Osteocyte (in vitro differentiated cells): ENCODE results near the gene ABT1. TPM values are rescaled to one million over a fixed set of nuclear protein-coding genes. Genes with fewer than 3 reads are reported as not detected.

ENCODE experiments used
- DNase-seq: peaks from one replicate; pipeline ENCODE4 v3.0.0; 2021; ENCODE audit warnings: mixed read lengths; ENCODE audit not compliant: unreplicated experiment; ENCODE audit errors: extremely low spot score
- H3K27ac Mint-ChIP-seq: one replicate; pipeline ENCODE4 v1.8.0; 2021; ENCODE audit warnings: mild to moderate bottlenecking, mixed read lengths; ENCODE audit not compliant: unreplicated experiment
- H3K27me3 Mint-ChIP-seq: one replicate; pipeline ENCODE4 v1.8.0; 2021; ENCODE audit warnings: mixed read lengths; ENCODE audit not compliant: unreplicated experiment
- H3K36me3 Mint-ChIP-seq: one replicate; pipeline ENCODE4 v1.8.0; 2021; ENCODE audit warnings: mixed read lengths; ENCODE audit not compliant: unreplicated experiment
- H3K4me1 Mint-ChIP-seq: one replicate; pipeline ENCODE4 v1.8.0; 2021; ENCODE audit warnings: mixed read lengths; ENCODE audit not compliant: unreplicated experiment
- H3K4me3 Mint-ChIP-seq: one replicate; pipeline ENCODE4 v1.8.0; 2021; ENCODE audit warnings: mild to moderate bottlenecking, moderate library complexity, mixed read lengths; ENCODE audit not compliant: unreplicated experiment
- H3K9me3 Mint-ChIP-seq: one replicate; pipeline ENCODE4 v1.8.0; 2021; ENCODE audit warnings: mixed read lengths; ENCODE audit not compliant: unreplicated experiment
- CTCF ChIP-seq: fragments of 200-600 bp; sonication (generic); IDR thresholded peaks from 2 replicates; pipeline ENCODE4 v1.5.0; 2021; ENCODE audit warnings: antibody characterized with exemption, mild to moderate bottlenecking, moderate library complexity
- total RNA-seq: library from RNA; stranded (reverse); gene quantifications from 2 replicates; pipeline ENCODE4 v1.2.1, GENCODE V29; 2021

Gene ABT1
- total RNA-seq, 1 donor from 2014 or later = 13.9 TPM

GRCh38 chr6:26623339-26623859 is 26.6 kb downstream of the ABT1 start:
- no peak for DNase-seq
- Mint-ChIP-seq H3K4me1 (no peaks in the 10 kb centered on the region), H3K36me3 (no peaks in the 10 kb centered on the region), H3K27ac (no peak overlapping the region), H3K4me3 (no peak overlapping the region), H3K27me3 (peaks cover 14% of the 10 kb centered on the region), H3K9me3 (no peaks in the 10 kb centered on the region)
- no peak for TF ChIP-seq CTCF

- Mint-ChIP-seq H3K4me3 (no peak overlapping the region), H3K27ac (no peak overlapping the region), H3K9me3 (no peaks in the 10 kb centered on the region), H3K4me1 (no peaks in the 10 kb centered on the region), H3K36me3 (no peaks in the 10 kb centered on the region), H3K27me3 (peaks cover 12% of the 10 kb centered on the region)
- TF ChIP-seq CTCF = no peak
- no peak for DNase-seq
Measured at GRCh38 chr6:26624557-26624956, 27.8 kb downstream of the ABT1 start.

GRCh38 chr6:26627843-26628242 is 31.1 kb downstream of the ABT1 start:
- peaks cover 4% of the 10 kb centered on the region for H3K36me3 Mint-ChIP-seq
- H3K27ac Mint-ChIP-seq = no peak overlapping the region
- peaks cover under 1% of the 10 kb centered on the region for H3K9me3 Mint-ChIP-seq
- H3K4me3 Mint-ChIP-seq = no peak overlapping the region
- H3K27me3 Mint-ChIP-seq = no peaks in the 10 kb centered on the region
- no peak for TF ChIP-seq CTCF
- no peak for DNase-seq
- no peaks in the 10 kb centered on the region for H3K4me1 Mint-ChIP-seq

GRCh38 chr6:26629359-26629758 is 32.6 kb downstream of the ABT1 start:
- Mint-ChIP-seq H3K36me3 (peaks cover 18% of the 10 kb centered on the region), H3K4me1 (no peaks in the 10 kb centered on the region), H3K4me3 (no peak overlapping the region), H3K9me3 (peaks cover 10% of the 10 kb centered on the region), H3K27ac (no peak overlapping the region), H3K27me3 (no peaks in the 10 kb centered on the region)
- no peak for DNase-seq
- no peak for TF ChIP-seq CTCF

GRCh38 chr6:26640806-26641205 is 44.1 kb downstream of the ABT1 start:
- Mint-ChIP-seq H3K27me3 (no peaks in the 10 kb centered on the region), H3K9me3 (peaks cover 57% of the 10 kb centered on the region), H3K36me3 (peaks cover 66% of the 10 kb centered on the region), H3K4me3 (no peak overlapping the region), H3K27ac (no peak overlapping the region), H3K4me1 (no peaks in the 10 kb centered on the region)
- DNase-seq = no peak
- no peak for TF ChIP-seq CTCF
